ENCODE measurements around the gene AHCYL1.
"Not testable (repeated sequence)": the region's sequence is repeated elsewhere in the genome, so short reads cannot be mapped to it uniquely, and the experiment has no call there.

AHCYL1 gene

GRCh38 chr1:110018396-110018795 is 33.8 kb downstream of the AHCYL1 start:
- H3K9me3 Mint-ChIP-seq, result no peaks in the 10 kb centered on the region
- H3K27me3 Mint-ChIP-seq, result no peaks in the 10 kb centered on the region
- H3K36me3 Mint-ChIP-seq (ENCODE audit: low read depth), result peaks cover 98% of the 10 kb centered on the region
- intact Hi-C loops (cut with micrococcal nuclease), result no loop called here
- no peak overlapping the region for H3K27ac Mint-ChIP-seq
- no peaks in the 10 kb centered on the region for H3K4me1 Mint-ChIP-seq (ENCODE audit: low read depth)
- no peak overlapping the region for H3K4me3 Mint-ChIP-seq

- Mint-ChIP-seq H3K4me1 (ENCODE audit: low read depth) (no peaks in the 10 kb centered on the region), H3K4me3 (no peak overlapping the region), H3K9me3 (no peaks in the 10 kb centered on the region), H3K27me3 (no peaks in the 10 kb centered on the region), H3K27ac (no peak overlapping the region), H3K36me3 (ENCODE audit: low read depth) (peaks cover 97% of the 10 kb centered on the region)
- intact Hi-C loops (cut with micrococcal nuclease), result no loop called here
Observed at GRCh38 chr1:110019770-110020169, 35.2 kb downstream of the AHCYL1 start.

GRCh38 chr1:110021285-110021684 is 36.7 kb downstream of the AHCYL1 start:
- Mint-ChIP-seq H3K4me3 (no peak overlapping the region), H3K9me3 (no peaks in the 10 kb centered on the region), H3K4me1 (ENCODE audit: low read depth) (no peaks in the 10 kb centered on the region), H3K27ac (no peak overlapping the region), H3K36me3 (ENCODE audit: low read depth) (peaks cover 87% of the 10 kb centered on the region), H3K27me3 (no peaks in the 10 kb centered on the region)
- intact Hi-C loops (cut with micrococcal nuclease), result no loop called here

- Mint-ChIP-seq H3K4me1 (ENCODE audit: low read depth) (no peaks in the 10 kb centered on the region), H3K27me3 (no peaks in the 10 kb centered on the region), H3K4me3 (no peak overlapping the region), H3K36me3 (ENCODE audit: low read depth) (peaks cover 53% of the 10 kb centered on the region), H3K9me3 (no peaks in the 10 kb centered on the region), H3K27ac (no peak overlapping the region)
- intact Hi-C loops (cut with micrococcal nuclease), result no loop called here
Observed at GRCh38 chr1:110024613-110025012, 40.0 kb downstream of the AHCYL1 start.

- Mint-ChIP-seq H3K27ac (peak overlapping the region; percentile 30), H3K4me1 (ENCODE audit: low read depth) (peaks cover 26% of the 10 kb centered on the region)
- H3K27me3 Mint-ChIP-seq; H3K36me3 Mint-ChIP-seq (ENCODE audit: low read depth); H3K4me3 Mint-ChIP-seq; H3K9me3 Mint-ChIP-seq; intact Hi-C loops (cut with micrococcal nuclease): not testable (repeated sequence)
Observed at GRCh38 chr1:110030687-110031086, 46.1 kb downstream of the AHCYL1 start.

- H3K4me3 Mint-ChIP-seq, result no peak overlapping the region
- no peak overlapping the region for H3K27ac Mint-ChIP-seq
- intact Hi-C loops (cut with micrococcal nuclease), result no loop called here
- peaks cover 8% of the 10 kb centered on the region for H3K36me3 Mint-ChIP-seq (ENCODE audit: low read depth)
- no peaks in the 10 kb centered on the region for H3K9me3 Mint-ChIP-seq
- H3K4me1 Mint-ChIP-seq (ENCODE audit: low read depth), result peaks cover 39% of the 10 kb centered on the region
- H3K27me3 Mint-ChIP-seq, result no peaks in the 10 kb centered on the region
Observed at GRCh38 chr1:110032327-110032726, 47.8 kb downstream of the AHCYL1 start.

- H3K4me1 Mint-ChIP-seq (ENCODE audit: low read depth), result peaks cover 39% of the 10 kb centered on the region
Observed at GRCh38 chr1:110033421-110033820, 48.9 kb downstream of the AHCYL1 start.

GRCh38 chr1:110034040-110034450 is 49.5 kb downstream of the AHCYL1 start:
- no peaks in the 10 kb centered on the region for H3K9me3 Mint-ChIP-seq
- intact Hi-C loops (cut with micrococcal nuclease), result no loop called here
- peaks cover 25% of the 10 kb centered on the region for H3K36me3 Mint-ChIP-seq (ENCODE audit: low read depth)
- H3K4me3 Mint-ChIP-seq, result peak overlapping the region; percentile 91
- peak overlapping the region; percentile 93 for H3K27ac Mint-ChIP-seq
- no peaks in the 10 kb centered on the region for H3K27me3 Mint-ChIP-seq
- peaks cover 39% of the 10 kb centered on the region for H3K4me1 Mint-ChIP-seq (ENCODE audit: low read depth)

More at GRCh38 chr1:110033421-110033820, 48.9 kb downstream of the AHCYL1 start:
- intact Hi-C loops (cut with micrococcal nuclease), result no loop called here
- H3K36me3 Mint-ChIP-seq (ENCODE audit: low read depth), result peaks cover 19% of the 10 kb centered on the region
- H3K4me3 Mint-ChIP-seq, result peak overlapping the region; percentile 27
- no peaks in the 10 kb centered on the region for H3K9me3 Mint-ChIP-seq
- H3K27ac Mint-ChIP-seq, result peak overlapping the region; percentile 93
- H3K27me3 Mint-ChIP-seq, result no peaks in the 10 kb centered on the region

GRCh38 chr1:110034451-110035235 is 50.1 kb downstream of the AHCYL1 start, which contains the start of gene STRIP1:
TSS of gene STRIP1 (plus strand) at chr1:110034624. CDS start at chr1:110034638, 14 bp downstream.
- H3K9me3 Mint-ChIP-seq, result no peaks in the 10 kb centered on the region
- H3K36me3 Mint-ChIP-seq (ENCODE audit: low read depth), result peaks cover 31% of the 10 kb centered on the region
- H3K27ac Mint-ChIP-seq, result peak within 1 kb of the TSS; percentile 93
- peak within 1 kb of the TSS; percentile 91 for H3K4me3 Mint-ChIP-seq
- intact Hi-C loops (cut with micrococcal nuclease), result no loop called here
- no peaks in the 10 kb centered on the region for H3K27me3 Mint-ChIP-seq
- H3K4me1 Mint-ChIP-seq (ENCODE audit: low read depth), result peaks cover 39% of the 10 kb centered on the region

- intact Hi-C loops (cut with micrococcal nuclease), result no loop called here
- no peaks in the 10 kb centered on the region for H3K9me3 Mint-ChIP-seq
- H3K27ac Mint-ChIP-seq, result peak overlapping the region; percentile 93
- H3K4me3 Mint-ChIP-seq, result peak overlapping the region; percentile 91
- peaks cover 38% of the 10 kb centered on the region for H3K36me3 Mint-ChIP-seq (ENCODE audit: low read depth)
- no peaks in the 10 kb centered on the region for H3K27me3 Mint-ChIP-seq
- H3K4me1 Mint-ChIP-seq (ENCODE audit: low read depth), result peaks cover 39% of the 10 kb centered on the region
Observed at GRCh38 chr1:110035236-110035752, 50.7 kb downstream of the AHCYL1 start.

GRCh38 chr1:110038271-110038670 is 53.7 kb downstream of the AHCYL1 start:
- no peaks in the 10 kb centered on the region for H3K27me3 Mint-ChIP-seq
- H3K36me3 Mint-ChIP-seq (ENCODE audit: low read depth), result peaks cover 67% of the 10 kb centered on the region
- H3K4me3 Mint-ChIP-seq, result no peak overlapping the region
- intact Hi-C loops (cut with micrococcal nuclease), result no loop called here
- no peaks in the 10 kb centered on the region for H3K9me3 Mint-ChIP-seq
- H3K27ac Mint-ChIP-seq, result no peak overlapping the region
- peaks cover 32% of the 10 kb centered on the region for H3K4me1 Mint-ChIP-seq (ENCODE audit: low read depth)

- intact Hi-C loops (cut with micrococcal nuclease), result no loop called here
- H3K9me3 Mint-ChIP-seq, result no peaks in the 10 kb centered on the region
- H3K4me1 Mint-ChIP-seq (ENCODE audit: low read depth), result peaks cover 22% of the 10 kb centered on the region
- peaks cover 80% of the 10 kb centered on the region for H3K36me3 Mint-ChIP-seq (ENCODE audit: low read depth)
- no peak overlapping the region for H3K27ac Mint-ChIP-seq
- H3K27me3 Mint-ChIP-seq, result no peaks in the 10 kb centered on the region
- no peak overlapping the region for H3K4me3 Mint-ChIP-seq
Observed at GRCh38 chr1:110039641-110040040, 55.1 kb downstream of the AHCYL1 start.

GRCh38 chr1:110040548-110040947 is 56.0 kb downstream of the AHCYL1 start:
- H3K36me3 Mint-ChIP-seq (ENCODE audit: low read depth), result peaks cover 82% of the 10 kb centered on the region
- no peaks in the 10 kb centered on the region for H3K9me3 Mint-ChIP-seq
- no peak overlapping the region for H3K27ac Mint-ChIP-seq

GRCh38 chr1:110043016-110043415 is 58.5 kb downstream of the AHCYL1 start:
- H3K27me3 Mint-ChIP-seq, result no peaks in the 10 kb centered on the region
- H3K4me3 Mint-ChIP-seq, result no peak overlapping the region
- no peak overlapping the region for H3K27ac Mint-ChIP-seq
- H3K36me3 Mint-ChIP-seq (ENCODE audit: low read depth), result peaks cover 99% of the 10 kb centered on the region
- H3K4me1 Mint-ChIP-seq (ENCODE audit: low read depth), result no peaks in the 10 kb centered on the region
- no peaks in the 10 kb centered on the region for H3K9me3 Mint-ChIP-seq
- intact Hi-C loops (cut with micrococcal nuclease), result no loop called here

More at GRCh38 chr1:110040548-110040947, 56.0 kb downstream of the AHCYL1 start:
- H3K27me3 Mint-ChIP-seq, result no peaks in the 10 kb centered on the region
- intact Hi-C loops (cut with micrococcal nuclease), result no loop called here
- peaks cover 15% of the 10 kb centered on the region for H3K4me1 Mint-ChIP-seq (ENCODE audit: low read depth)
- H3K4me3 Mint-ChIP-seq, result no peak overlapping the region
